Measurements from ENCODE around the gene CCNY. TPM values are rescaled to one million over a fixed set of nuclear protein-coding genes. Genes with fewer than 3 reads are reported as not detected.

The CCNY gene
- total and polyA plus RNA-seq, 2 experiments from 2014 or later = 38.9 to 79.9 TPM

DNA sequence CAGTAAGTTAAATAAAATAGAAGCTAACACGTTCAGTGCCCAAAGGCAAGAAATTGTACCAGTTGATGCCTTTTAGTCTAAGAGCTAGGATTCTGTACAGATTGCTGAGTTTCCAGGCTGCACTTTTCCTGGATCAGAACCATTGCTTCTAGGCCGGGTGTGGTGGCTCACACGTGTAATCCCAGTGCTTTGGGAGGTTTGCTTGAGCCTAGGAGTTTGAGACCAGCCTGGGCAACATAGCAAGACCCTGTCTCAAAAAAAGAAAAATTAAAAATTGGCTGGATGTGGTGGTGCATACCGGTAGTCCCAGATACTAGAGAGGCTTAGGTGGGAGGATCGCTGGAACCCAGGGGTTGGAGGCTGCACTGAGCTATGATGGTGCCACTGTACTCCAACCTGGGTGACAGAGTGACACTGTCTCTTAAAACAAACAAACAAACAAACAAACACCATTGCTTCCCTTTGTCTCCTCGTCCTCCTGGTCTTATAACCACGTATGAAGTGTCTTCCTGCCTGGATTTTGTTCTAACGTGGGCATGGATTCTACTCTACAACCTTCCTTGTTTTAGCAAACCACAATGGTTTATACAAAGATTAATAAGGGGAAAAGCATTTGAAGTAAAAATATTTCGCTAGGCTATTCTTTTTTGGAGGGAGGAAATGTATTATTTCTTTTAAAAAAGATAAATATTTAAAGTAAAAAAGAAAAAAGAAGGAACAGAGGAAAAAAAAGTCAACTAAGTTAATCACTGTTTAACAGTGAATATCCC, 9.7 kb upstream of the CCNY start:
- Histone ChIP-seq H3K27me3 (no peaks in the 10 kb centered on the region), H3K36me3 (no peaks in the 10 kb centered on the region), H3K4me1 (ENCODE audit: low read depth) (peaks cover 19% of the 10 kb centered on the region), H3K4me3 (no peak overlapping the region), H3K27ac (no peak overlapping the region), H3K9me3 (ENCODE audit: low read depth) (no peaks in the 10 kb centered on the region)
- TF ChIP-seq, protein P1, sequence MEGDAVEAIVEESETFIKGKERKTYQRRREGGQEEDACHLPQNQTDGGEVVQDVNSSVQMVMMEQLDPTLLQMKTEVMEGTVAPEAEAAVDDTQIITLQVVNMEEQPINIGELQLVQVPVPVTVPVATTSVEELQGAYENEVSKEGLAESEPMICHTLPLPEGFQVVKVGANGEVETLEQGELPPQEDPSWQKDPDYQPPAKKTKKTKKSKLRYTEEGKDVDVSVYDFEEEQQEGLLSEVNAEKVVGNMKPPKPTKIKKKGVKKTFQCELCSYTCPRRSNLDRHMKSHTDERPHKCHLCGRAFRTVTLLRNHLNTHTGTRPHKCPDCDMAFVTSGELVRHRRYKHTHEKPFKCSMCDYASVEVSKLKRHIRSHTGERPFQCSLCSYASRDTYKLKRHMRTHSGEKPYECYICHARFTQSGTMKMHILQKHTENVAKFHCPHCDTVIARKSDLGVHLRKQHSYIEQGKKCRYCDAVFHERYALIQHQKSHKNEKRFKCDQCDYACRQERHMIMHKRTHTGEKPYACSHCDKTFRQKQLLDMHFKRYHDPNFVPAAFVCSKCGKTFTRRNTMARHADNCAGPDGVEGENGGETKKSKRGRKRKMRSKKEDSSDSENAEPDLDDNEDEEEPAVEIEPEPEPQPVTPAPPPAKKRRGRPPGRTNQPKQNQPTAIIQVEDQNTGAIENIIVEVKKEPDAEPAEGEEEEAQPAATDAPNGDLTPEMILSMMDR (IDR thresholded peaks at IDR 0.05; ENCODE audit: low read depth, low read length) = no peak
- DNase-seq (ENCODE audit: low read depth in 1 of 2, low spot score in 1 of 2) = no peak

DNA sequence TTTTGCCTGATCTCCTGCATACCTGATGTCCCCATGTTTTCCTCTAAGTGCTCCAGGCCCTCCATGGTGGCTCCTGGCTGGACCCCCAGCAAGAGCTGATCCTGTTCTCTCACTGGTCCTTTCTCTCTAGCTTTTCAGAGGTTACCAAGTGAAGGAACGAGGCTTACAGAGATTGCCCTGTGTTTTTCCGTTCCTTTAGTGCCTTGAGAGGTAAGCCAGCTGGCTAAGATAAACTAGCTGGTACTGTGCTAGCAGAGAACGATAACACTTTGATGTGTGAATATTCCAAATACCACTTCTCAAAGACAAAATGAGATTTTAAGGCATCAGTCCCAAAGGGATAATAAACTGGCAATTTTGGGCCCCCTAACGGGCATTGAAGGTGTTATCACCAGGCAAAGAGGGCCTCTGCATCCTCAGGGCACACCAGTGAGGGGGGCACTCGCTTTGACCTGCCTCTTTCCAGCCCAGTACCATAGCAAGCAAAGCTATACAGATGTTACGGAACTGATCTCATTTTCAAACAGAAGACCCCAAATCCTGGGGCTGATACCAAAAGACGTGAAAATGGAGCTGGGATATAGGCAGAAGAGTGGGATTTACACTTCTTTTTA, 8.4 kb upstream of the CCNY start:
- no peaks in the 10 kb centered on the region for H3K27me3 ChIP-seq
- H3K36me3 ChIP-seq = no peaks in the 10 kb centered on the region
- peak overlapping the region; percentile 64 for H3K27ac ChIP-seq
- TF ChIP-seq, protein P1 (IDR thresholded peaks at IDR 0.05; ENCODE audit: low read depth, low read length) = peak; percentile 20
- H3K4me3 ChIP-seq = no peak overlapping the region
- peaks cover 30% of the 10 kb centered on the region for H3K4me1 ChIP-seq (ENCODE audit: low read depth)
- peak in 1 of 2 donors; percentile 36 for DNase-seq (ENCODE audit: low read depth in 1 of 2, low spot score in 1 of 2)
- H3K9me3 ChIP-seq (ENCODE audit: low read depth) = no peaks in the 10 kb centered on the region

DNA sequence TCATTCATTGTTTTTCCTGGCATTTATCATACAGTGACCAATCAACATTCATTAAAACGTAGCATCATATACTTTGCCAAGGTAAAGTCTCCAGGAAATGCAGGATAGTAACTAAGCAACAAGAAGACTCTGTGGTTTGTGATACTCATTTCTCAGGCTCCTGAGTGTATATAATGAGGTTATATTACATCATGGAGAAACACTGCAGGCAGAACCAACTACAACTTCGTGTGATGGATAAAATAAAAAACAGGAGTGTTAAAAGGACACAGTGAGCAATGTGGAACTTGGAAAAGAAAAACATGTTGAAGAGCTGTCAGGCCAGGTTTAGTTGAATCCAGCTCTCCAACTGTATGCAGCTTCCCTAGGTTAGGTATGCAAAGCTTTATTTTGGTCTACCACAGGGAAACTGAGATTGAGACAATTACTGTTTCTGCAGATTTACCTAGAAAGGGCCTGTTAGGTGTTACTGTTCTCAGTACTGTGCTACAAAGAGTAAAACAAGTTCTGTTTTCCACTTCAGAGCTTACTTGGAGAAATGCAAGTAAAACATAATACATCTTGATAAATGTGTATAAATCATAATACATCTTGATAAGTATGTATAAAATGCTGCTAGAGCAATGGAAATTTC, 7.8 kb upstream of the CCNY start:
- Histone ChIP-seq H3K4me1 (ENCODE audit: low read depth) (peaks cover 30% of the 10 kb centered on the region), H3K27me3 (no peaks in the 10 kb centered on the region), H3K4me3 (no peak overlapping the region), H3K9me3 (ENCODE audit: low read depth) (no peaks in the 10 kb centered on the region), H3K36me3 (no peaks in the 10 kb centered on the region), H3K27ac (no peak overlapping the region)
- DNase-seq (ENCODE audit: low read depth in 1 of 2, low spot score in 1 of 2) = peak in 1 of 2 donors; percentile 70
- TF ChIP-seq, protein P1 (IDR thresholded peaks at IDR 0.05; ENCODE audit: low read depth, low read length) = no peak

DNA sequence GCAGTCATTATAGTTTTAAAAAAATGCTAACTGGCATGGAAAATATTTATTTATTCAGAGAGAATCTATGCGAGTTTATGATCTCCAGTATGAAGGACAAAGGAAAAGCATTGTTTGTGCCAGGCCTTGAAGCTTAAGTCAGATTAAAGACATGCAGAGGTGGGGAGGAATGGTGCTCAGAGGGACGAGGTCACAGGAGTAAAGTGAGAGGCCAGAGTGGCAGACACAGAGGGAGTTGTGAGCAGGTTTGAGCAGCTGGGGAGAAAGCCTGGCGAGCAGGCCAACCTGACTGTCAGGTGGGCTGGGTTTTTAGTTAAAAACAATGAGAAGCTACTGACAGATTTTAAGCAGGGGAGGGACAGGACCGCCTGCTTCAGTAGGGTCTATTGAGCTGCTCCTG, 6.8 kb upstream of the CCNY start:
- peak in 1 of 2 donors; percentile 40 for DNase-seq (ENCODE audit: low read depth in 1 of 2, low spot score in 1 of 2)
- Histone ChIP-seq H3K27ac (peak overlapping the region; percentile 87), H3K4me3 (no peak overlapping the region), H3K27me3 (no peaks in the 10 kb centered on the region), H3K4me1 (ENCODE audit: low read depth) (peaks cover 30% of the 10 kb centered on the region), H3K36me3 (no peaks in the 10 kb centered on the region), H3K9me3 (ENCODE audit: low read depth) (no peaks in the 10 kb centered on the region)
- TF ChIP-seq, protein P1 (IDR thresholded peaks at IDR 0.05; ENCODE audit: low read depth, low read length) = no peak

DNA sequence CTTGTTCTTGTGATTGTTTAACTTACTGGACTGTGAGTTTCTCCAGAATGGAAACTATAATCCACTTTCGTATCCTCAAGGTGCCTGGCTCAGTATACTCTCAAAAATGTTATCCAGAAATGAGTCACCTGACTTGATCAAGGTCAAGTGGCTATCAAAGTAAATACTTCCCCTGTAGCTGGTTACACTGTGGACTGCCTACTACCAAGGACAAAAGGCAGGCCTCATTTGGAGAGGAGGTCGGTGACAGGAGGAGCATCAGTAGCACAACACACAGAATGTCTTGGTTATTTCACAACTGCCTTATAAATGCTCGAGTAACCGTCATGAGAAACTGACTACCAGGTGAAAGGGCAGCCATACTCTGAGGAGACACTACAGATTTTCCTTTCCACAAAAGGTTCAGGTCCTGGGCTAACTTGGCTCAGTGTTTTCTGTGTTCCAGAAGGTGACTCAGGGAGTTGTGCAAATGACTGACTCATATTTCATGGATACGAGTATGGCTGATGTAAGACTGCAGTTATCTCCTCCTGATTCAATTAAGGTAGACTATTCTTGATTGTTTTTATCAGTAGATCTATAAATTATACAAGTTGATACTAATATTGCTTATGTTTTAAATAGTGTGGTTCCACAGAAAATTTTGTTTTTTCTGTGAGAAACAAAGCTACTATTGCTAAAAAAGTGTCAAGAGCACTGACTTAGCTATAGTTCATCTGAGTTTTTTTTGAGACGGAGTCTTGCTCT, 4.2 kb upstream of the CCNY start:
- no peaks in the 10 kb centered on the region for H3K9me3 ChIP-seq (ENCODE audit: low read depth)
- peak; percentile 58 to 92 for DNase-seq (ENCODE audit: low read depth in 1 of 2, low spot score in 1 of 2)
- no peak overlapping the region for H3K4me3 ChIP-seq
- peaks cover 34% of the 10 kb centered on the region for H3K4me1 ChIP-seq (ENCODE audit: low read depth)
- H3K36me3 ChIP-seq = no peaks in the 10 kb centered on the region
- H3K27ac ChIP-seq = peak overlapping the region; percentile 81
- TF ChIP-seq, protein P1 (IDR thresholded peaks at IDR 0.05; ENCODE audit: low read depth, low read length) = no peak
- no peaks in the 10 kb centered on the region for H3K27me3 ChIP-seq

Measured in cardiac muscle cell (in vitro differentiated cells and primary cell).